A673 (cell line): Measurements from ENCODE around the gene ENTPD2.

ENCODE experiments used
- CTCF ChIP-seq: fragments of 300-800, 200-600 bp; sonication (generic); conservative IDR thresholded peaks from 2 replicates; pipeline ENCODE4 v1.5.1; 2017; ENCODE audit warnings: low read depth, mild to moderate bottlenecking, antibody characterized with exemption, low read length, moderate library complexity, mixed read lengths
- EZH2 ChIP-seq: fragments of 200-600 bp; sonication (generic); IDR thresholded peaks from 2 replicates; pipeline ENCODE4 v1.6.1; 2017; ENCODE audit warnings: borderline replicate concordance, low read depth, mild to moderate bottlenecking, mixed read lengths, antibody characterized with exemption, low read length; ENCODE audit not compliant: poor library complexity, severe bottlenecking

DNA sequence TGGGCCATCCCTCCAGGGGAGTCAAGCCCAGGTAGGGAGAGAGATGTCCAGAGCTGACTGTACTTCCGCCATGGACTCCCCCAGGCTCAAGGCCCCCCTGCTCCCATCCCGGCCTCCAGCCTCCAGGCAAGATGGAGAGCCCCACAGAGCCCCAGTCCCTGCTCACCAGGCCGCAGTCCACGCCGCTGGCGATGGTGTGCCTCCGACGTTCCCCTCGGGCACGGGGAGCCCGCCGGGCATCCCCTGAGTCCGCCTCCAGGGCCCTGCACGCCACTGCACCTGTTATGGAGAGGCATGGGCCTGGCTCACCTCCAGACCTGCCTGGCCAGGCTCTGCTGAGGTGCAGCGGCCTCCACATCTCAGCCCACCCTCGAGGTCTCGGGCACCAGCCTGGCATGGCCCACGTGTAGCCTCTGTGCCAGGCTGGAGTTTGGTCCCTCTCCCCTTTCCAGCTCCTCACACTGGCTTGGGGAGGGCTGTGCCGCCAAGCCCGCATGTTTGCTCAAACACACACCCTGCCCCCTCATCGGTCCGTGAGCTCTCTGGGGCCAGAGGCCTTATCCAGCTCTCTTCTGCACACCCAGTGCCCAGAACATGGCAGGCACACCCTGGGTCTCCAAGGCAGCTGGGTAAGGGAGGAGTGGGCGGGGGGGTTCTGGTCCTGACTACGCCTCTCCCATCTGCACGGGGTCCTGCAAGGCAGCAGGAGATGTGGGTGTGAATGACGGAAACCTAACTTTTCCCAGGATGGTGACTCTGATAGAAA, 12.4 kb upstream of the ENTPD2 start:
- TF ChIP-seq CTCF (no peak), EZH2 (no peak)
